ENCODE results near the gene ARID3A. TPM values are rescaled to one million over a fixed set of nuclear protein-coding genes. Genes with fewer than 3 reads are reported as not detected.
A peak's percentile ranks its signal among the peaks of the same experiment; 100 is the strongest.

ARID3A gene
- total RNA-seq, 3 donors from 2014 or later (not counting 1 experiment from before 2014, with no cell fraction given): 15.9 to 24.6 (median 24.2) TPM

- Mint-ChIP-seq H3K27ac (no peak overlapping the region), H3K4me3 (no peak overlapping the region), H3K27me3 (ENCODE audit: low read depth in 2 of 2) (no peaks in the 10 kb centered on the region), H3K9me3 (no peaks in the 10 kb centered on the region), H3K4me1 (no peaks in the 10 kb centered on the region), H3K36me3 (no peaks in the 10 kb centered on the region)
- H3K27ac ChIP-seq (ENCODE audit: low read length): peak overlapping the region; percentile 53
- ATAC-seq (no peak), DNase-seq (no peak)
- no peak overlapping the region for H3K4me3 ChIP-seq (ENCODE audit: low read length)
- H3K36me3 ChIP-seq (ENCODE audit: control insufficient read depth, insufficient read depth, low read length): no peaks in the 10 kb centered on the region
- TF ChIP-seq CTCF (IDR thresholded peaks at IDR 0.05): no peak
- no peaks in the 10 kb centered on the region for H3K9me3 ChIP-seq (ENCODE audit: control insufficient read depth, insufficient read depth, low read length)
- WGBS (ENCODE audit: insufficient coverage): 72% methylated on average over 30 of the region's 30 CpGs
- intact Hi-C loops (cut with micrococcal nuclease): no loop called here
- no peaks in the 10 kb centered on the region for H3K27me3 ChIP-seq (ENCODE audit: control insufficient read depth, insufficient read depth, low read length)
- peaks cover 21% of the 10 kb centered on the region for H3K4me1 ChIP-seq (ENCODE audit: control insufficient read depth, insufficient read depth, low read length)
Observed at GRCh38 chr19:947090-947706, 21.4 kb downstream of the ARID3A start.

GRCh38 chr19:947707-948539 lies 22.1 kb downstream of the ARID3A start:
- peak overlapping the region; percentile 53 for H3K27ac ChIP-seq (ENCODE audit: low read length)
- 67% methylated on average over 47 of the region's 47 CpGs for WGBS (ENCODE audit: insufficient coverage)
- ATAC-seq: peak; percentile 24 to 44 (median 37)
- Mint-ChIP-seq H3K4me3 (no peak overlapping the region), H3K36me3 (no peaks in the 10 kb centered on the region), H3K4me1 (peaks cover 0 to 2% of the 10 kb centered on the region in 2 donors), H3K27ac (no peak overlapping the region), H3K9me3 (no peaks in the 10 kb centered on the region), H3K27me3 (ENCODE audit: low read depth in 2 of 2) (no peaks in the 10 kb centered on the region)
- H3K9me3 ChIP-seq (ENCODE audit: control insufficient read depth, insufficient read depth, low read length): no peaks in the 10 kb centered on the region
- H3K27me3 ChIP-seq (ENCODE audit: control insufficient read depth, insufficient read depth, low read length): no peaks in the 10 kb centered on the region
- intact Hi-C loops (cut with micrococcal nuclease): no loop called here
- no peak overlapping the region for H3K4me3 ChIP-seq (ENCODE audit: low read length)
- no peak for DNase-seq
- no peaks in the 10 kb centered on the region for H3K36me3 ChIP-seq (ENCODE audit: control insufficient read depth, insufficient read depth, low read length)
- H3K4me1 ChIP-seq (ENCODE audit: control insufficient read depth, insufficient read depth, low read length): peaks cover 28% of the 10 kb centered on the region
- no peak for TF ChIP-seq CTCF (IDR thresholded peaks at IDR 0.05)

GRCh38 chr19:948842-949496 lies 23.1 kb downstream of the ARID3A start:
- Mint-ChIP-seq H3K27ac (no peak overlapping the region), H3K4me1 (peaks cover 0 to 11% of the 10 kb centered on the region in 2 donors), H3K9me3 (no peaks in the 10 kb centered on the region), H3K4me3 (no peak overlapping the region), H3K36me3 (no peaks in the 10 kb centered on the region), H3K27me3 (ENCODE audit: low read depth in 2 of 2) (no peaks in the 10 kb centered on the region)
- ATAC-seq (no peak), DNase-seq (no peak)
- TF ChIP-seq CTCF (IDR thresholded peaks at IDR 0.05): no peak
- no peaks in the 10 kb centered on the region for H3K36me3 ChIP-seq (ENCODE audit: control insufficient read depth, insufficient read depth, low read length)
- WGBS (ENCODE audit: insufficient coverage): 74% methylated on average over 25 of the region's 25 CpGs
- intact Hi-C loops (cut with micrococcal nuclease): no loop called here
- peaks cover 39% of the 10 kb centered on the region for H3K4me1 ChIP-seq (ENCODE audit: control insufficient read depth, insufficient read depth, low read length)
- H3K27me3 ChIP-seq (ENCODE audit: control insufficient read depth, insufficient read depth, low read length): no peaks in the 10 kb centered on the region
- H3K9me3 ChIP-seq (ENCODE audit: control insufficient read depth, insufficient read depth, low read length): no peaks in the 10 kb centered on the region
- no peak overlapping the region for H3K4me3 ChIP-seq (ENCODE audit: low read length)
- H3K27ac ChIP-seq (ENCODE audit: low read length): no peak overlapping the region
